Esophagus muscularis mucosa (tissue), 3 donors: ENCODE data around the gene RHPN2.

ENCODE experiments used
- POLR2AphosphoS5 ChIP-seq, 2 donors: sonication (generic); formaldehyde crosslinking; IDR thresholded peaks; one replicate each; pipeline ENCODE4 v1.6.1; 2017; ENCODE audit warnings: antibody characterized with exemption in 2 of 2
- TF ChIP-seq, protein P1 (sequence below), 3 experiments: fragments of 200-600 bp in 2 of 3; fragments of 450-650 bp in 1 of 3; sonication (generic) in 2 of 3; IDR thresholded peaks; one replicate each; pipeline ENCODE4 v1.5.1; 2017 to 2019; ENCODE audit warnings: antibody characterized with exemption in 3 of 3, mild to moderate bottlenecking in 2 of 3, moderate library complexity in 1 of 3

DNA sequence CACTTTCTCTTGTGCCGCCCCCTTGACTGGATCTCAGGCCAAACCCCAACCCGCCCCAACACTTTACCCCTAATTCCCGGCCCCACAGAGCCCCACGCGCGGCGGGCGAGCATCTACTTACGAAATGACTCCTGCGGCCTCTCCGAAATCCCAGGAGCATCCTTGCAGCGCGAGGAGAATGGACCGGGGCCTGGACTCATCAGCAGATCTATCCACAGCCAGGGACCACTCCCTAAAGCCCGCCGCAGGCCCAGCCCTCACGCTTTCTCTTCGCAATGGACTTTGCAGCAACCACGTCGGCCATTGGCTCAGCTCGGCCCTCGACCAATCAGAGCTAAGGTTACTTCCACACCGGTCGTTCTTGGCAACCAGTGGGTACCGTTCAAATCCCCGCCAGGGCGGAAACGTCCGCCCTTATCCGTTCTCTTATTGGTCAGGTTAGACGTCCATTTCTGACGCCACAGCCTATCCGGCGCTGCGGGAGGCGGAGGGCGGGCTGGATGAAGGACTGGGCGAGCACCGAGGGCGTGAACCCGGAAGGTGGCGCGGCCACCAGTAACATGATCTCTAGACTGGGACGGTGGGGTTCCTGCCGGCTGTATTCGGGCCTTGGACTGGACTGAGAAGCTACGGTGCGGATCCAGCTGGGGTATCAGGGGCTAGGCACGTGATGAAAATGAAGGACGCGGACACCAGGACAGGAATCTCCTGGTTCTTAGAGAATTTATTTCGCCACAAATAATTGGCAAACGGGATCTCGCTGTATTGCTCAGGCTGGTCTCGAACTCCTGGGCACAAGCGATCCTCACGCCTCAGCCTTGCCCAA, 92.8 kb downstream of the RHPN2 start, which contains the start of the genes CEP89 and FAAP24:
- TF ChIP-seq, protein P1, sequence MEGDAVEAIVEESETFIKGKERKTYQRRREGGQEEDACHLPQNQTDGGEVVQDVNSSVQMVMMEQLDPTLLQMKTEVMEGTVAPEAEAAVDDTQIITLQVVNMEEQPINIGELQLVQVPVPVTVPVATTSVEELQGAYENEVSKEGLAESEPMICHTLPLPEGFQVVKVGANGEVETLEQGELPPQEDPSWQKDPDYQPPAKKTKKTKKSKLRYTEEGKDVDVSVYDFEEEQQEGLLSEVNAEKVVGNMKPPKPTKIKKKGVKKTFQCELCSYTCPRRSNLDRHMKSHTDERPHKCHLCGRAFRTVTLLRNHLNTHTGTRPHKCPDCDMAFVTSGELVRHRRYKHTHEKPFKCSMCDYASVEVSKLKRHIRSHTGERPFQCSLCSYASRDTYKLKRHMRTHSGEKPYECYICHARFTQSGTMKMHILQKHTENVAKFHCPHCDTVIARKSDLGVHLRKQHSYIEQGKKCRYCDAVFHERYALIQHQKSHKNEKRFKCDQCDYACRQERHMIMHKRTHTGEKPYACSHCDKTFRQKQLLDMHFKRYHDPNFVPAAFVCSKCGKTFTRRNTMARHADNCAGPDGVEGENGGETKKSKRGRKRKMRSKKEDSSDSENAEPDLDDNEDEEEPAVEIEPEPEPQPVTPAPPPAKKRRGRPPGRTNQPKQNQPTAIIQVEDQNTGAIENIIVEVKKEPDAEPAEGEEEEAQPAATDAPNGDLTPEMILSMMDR (IDR thresholded peaks at IDR 0.05) = peak in 1 of 3 experiments; percentile 20
- peak; percentile 76 to 84 for TF ChIP-seq POLR2AphosphoS5 (IDR thresholded peaks at IDR 0.05)
